GM12872 (cell line): ENCODE results near the gene MAP3K15.
A peak's percentile ranks its signal among the peaks of the same experiment; 100 is the strongest.

Experiments
- CTCF ChIP-seq: IDR thresholded peaks from 3 replicates; pipeline ENCODE4 v1.5.1; 2011; ENCODE audit warnings: low read depth, mild to moderate bottlenecking, low read length, moderate library complexity; ENCODE audit not compliant: insufficient read depth

MAP3K15 gene

GRCh38 chrX:19535476-19535875, 20.2 kb upstream of the MAP3K15 start:
- peak; percentile 11; the same call in 1 of the 3 replicates for TF ChIP-seq CTCF

GRCh38 chrX:19532709-19533108, 17.4 kb upstream of the MAP3K15 start:
- no peak for TF ChIP-seq CTCF

GRCh38 chrX:19517965-19518364, 2.7 kb upstream of the MAP3K15 start:
- no peak for TF ChIP-seq CTCF

- no peak for TF ChIP-seq CTCF
These were observed 352 bp upstream of the MAP3K15 start for GRCh38 chrX:19515615-19516105.

GRCh38 chrX:19513383-19513782, 1.9 kb downstream of the MAP3K15 start:
- TF ChIP-seq CTCF = no peak

GRCh38 chrX:19512961-19513360, 2.3 kb downstream of the MAP3K15 start:
- no peak for TF ChIP-seq CTCF

GRCh38 chrX:19512359-19512758, 2.9 kb downstream of the MAP3K15 start:
- TF ChIP-seq CTCF = no peak
